Measurements from ENCODE around the gene POP7. TPM values are rescaled to one million over a fixed set of nuclear protein-coding genes. Genes with fewer than 3 reads are reported as not detected.

Gene POP7
- total and polyA plus RNA-seq, 2 donors (not counting 1 experiment from before 2014, with no cell fraction given), result 14.4 to 15.2 TPM

- peak within 1 kb of the TSS; percentile 92 for H3K27ac Mint-ChIP-seq
- Histone ChIP-seq H3K27me3 (replicated peaks in 1 of 4; ENCODE audit: control extremely low read depth in 1 of 4, control insufficient read depth in 3 of 4, insufficient read depth in 4 of 4, low read length in 3 of 4) (no peaks in the 10 kb centered on the region), H4K20me1 (ENCODE audit: control insufficient read depth, insufficient read depth, low read length, poor library complexity, severe bottlenecking) (peaks cover 43% of the 10 kb centered on the region), H3K27ac (ENCODE audit: low read length in 2 of 2) (peak within 1 kb of the TSS; percentile 25 to 66), H3K9me3 (ENCODE audit: control extremely low read depth in 1 of 3, control insufficient read depth in 2 of 3, insufficient read depth in 1 of 3, low read length in 2 of 3) (no peaks in the 10 kb centered on the region), H3K4me2 (replicated peaks; ENCODE audit: low read depth, low read length, poor library complexity, severe bottlenecking) (peak within 1 kb of the TSS; percentile 98), H3K4me1 (ENCODE audit: control insufficient read depth in 2 of 2, insufficient read depth in 2 of 2, low read length in 2 of 2) (peaks cover 50 to 55% of the 10 kb centered on the region in 2 donors), H3K4me3 (ENCODE audit: control extremely low read depth in 1 of 5, extremely low read depth in 1 of 5, insufficient read depth in 1 of 5, low read depth in 2 of 5, low read length in 4 of 5) (peak within 1 kb of the TSS; percentile 53 to 79 (median 68)), H3K9ac (ENCODE audit: low read length) (peak within 1 kb of the TSS; percentile 74), H3K79me2 (ENCODE audit: control insufficient read depth, insufficient read depth, low read length) (peaks cover 43% of the 10 kb centered on the region), H3K36me3 (replicated peaks in 1 of 2; ENCODE audit: control extremely low read depth in 1 of 2, control insufficient read depth in 1 of 2, extremely low read depth in 1 of 2, insufficient read depth in 2 of 2, low read length in 1 of 2) (peaks cover 0 to 11% of the 10 kb centered on the region in 2 experiments), H2AFZ (ENCODE audit: insufficient read depth, low read depth, low read length, poor library complexity, severe bottlenecking) (peak within 1 kb of the TSS; percentile 68)
- no peaks in the 10 kb centered on the region for H3K27me3 Mint-ChIP-seq
- DNase-seq, result peak; percentile 83
- TF ChIP-seq EZH2 (IDR thresholded peaks at IDR 0.05; ENCODE audit: borderline replicate concordance, insufficient read depth, low read depth, low read length, poor library complexity, severe bottlenecking) (no peak), CTCF (IDR thresholded peaks at IDR 0.05) (no peak)
- under 1% methylated on average over 68 of the region's 102 CpGs for WGBS (ENCODE audit: insufficient coverage)
- no peaks in the 10 kb centered on the region for H3K9me3 Mint-ChIP-seq (ENCODE audit: insufficient read depth)
- ChIA-PET POLR2A (interaction anchor here (0.6 to 4.8 kb wide), 7 partner anchors 11 to 266 kb away, joined by 3 to 29 read pairs (median 4); partner anchors contain the start of genes FBXO24, LRCH4, POP7 and ZCWPW1), CTCF (interaction anchor here (1.5 to 9.8 kb wide), 5 partner anchors 11 to 158 kb away, joined by 6 to 85 read pairs (median 49); partner anchors contain the start of genes MOSPD3, POP7 and SLC12A9)
- peak; percentile 65 for ATAC-seq (ENCODE audit: low read depth)
- intact Hi-C loops (cut with micrococcal nuclease), result loop anchor here (1.0 to 5.0 kb wide), 4 partner anchors 11 to 158 kb away; partner anchors contain the start of genes MOSPD3 and SLC12A9
- peak within 1 kb of the TSS; percentile 89 for H3K4me3 Mint-ChIP-seq
- peaks cover 45% of the 10 kb centered on the region for H3K4me1 Mint-ChIP-seq
Measured at GRCh38 chr7:100694098-100694745, 11.7 kb upstream of the POP7 start, which contains the start of gene GIGYF1. Gene GIGYF1 (minus strand): TSS chr7:100694250. CDS start chr7:100688238, 6,012 bp downstream.

- ChIA-PET CTCF (interaction anchor here (0.8 to 9.8 kb wide), 5 partner anchors 9 to 175 kb away, joined by 3 to 85 read pairs (median 3); partner anchors contain the start of gene POP7), POLR2A (interaction anchor here (4.8 kb wide), 1 partner anchor 10 kb away, joined by 29 read pairs; the partner anchor contains the start of gene POP7)
- Mint-ChIP-seq H3K9me3 (ENCODE audit: insufficient read depth) (no peaks in the 10 kb centered on the region), H3K4me3 (peak overlapping the region; percentile 83), H3K27me3 (peaks cover 4% of the 10 kb centered on the region), H3K4me1 (peaks cover 33% of the 10 kb centered on the region), H3K27ac (peak overlapping the region; percentile 57)
- no peak for DNase-seq
- TF ChIP-seq EZH2 (IDR thresholded peaks at IDR 0.05; ENCODE audit: borderline replicate concordance, insufficient read depth, low read depth, low read length, poor library complexity, severe bottlenecking) (no peak), CTCF (IDR thresholded peaks at IDR 0.05) (no peak)
- H3K4me3 ChIP-seq (ENCODE audit: control extremely low read depth in 1 of 5, extremely low read depth in 1 of 5, insufficient read depth in 1 of 5, low read depth in 2 of 5, low read length in 4 of 5), result no peak overlapping the region
- H4K20me1 ChIP-seq (ENCODE audit: control insufficient read depth, insufficient read depth, low read length, poor library complexity, severe bottlenecking), result peaks cover 24% of the 10 kb centered on the region
- peaks cover 0 to under 1% of the 10 kb centered on the region in 2 experiments for H3K36me3 ChIP-seq (replicated peaks in 1 of 2; ENCODE audit: control extremely low read depth in 1 of 2, control insufficient read depth in 1 of 2, extremely low read depth in 1 of 2, insufficient read depth in 2 of 2, low read length in 1 of 2)
- H3K27me3 ChIP-seq (replicated peaks in 1 of 4; ENCODE audit: control extremely low read depth in 1 of 4, control insufficient read depth in 3 of 4, insufficient read depth in 4 of 4, low read length in 3 of 4), result no peaks in the 10 kb centered on the region
- ATAC-seq (ENCODE audit: low read depth), result no peak
- H3K79me2 ChIP-seq (ENCODE audit: control insufficient read depth, insufficient read depth, low read length), result peaks cover 24% of the 10 kb centered on the region
- intact Hi-C loops (cut with micrococcal nuclease), result no loop called here
- peak overlapping the region in 1 of 2 donors; percentile 54 for H3K27ac ChIP-seq (ENCODE audit: low read length in 2 of 2)
- H3K9ac ChIP-seq (ENCODE audit: low read length), result no peak overlapping the region
- no peaks in the 10 kb centered on the region for H3K9me3 ChIP-seq (ENCODE audit: control extremely low read depth in 1 of 3, control insufficient read depth in 2 of 3, insufficient read depth in 1 of 3, low read length in 2 of 3)
- 93% methylated on average over 4 of the region's 6 CpGs for WGBS (ENCODE audit: insufficient coverage)
- H3K4me2 ChIP-seq (replicated peaks; ENCODE audit: low read depth, low read length, poor library complexity, severe bottlenecking), result peak overlapping the region; percentile 80
- H3K4me1 ChIP-seq (ENCODE audit: control insufficient read depth in 2 of 2, insufficient read depth in 2 of 2, low read length in 2 of 2), result peaks cover 36 to 42% of the 10 kb centered on the region in 2 donors
- H2AFZ ChIP-seq (ENCODE audit: insufficient read depth, low read depth, low read length, poor library complexity, severe bottlenecking), result peak overlapping the region; percentile 30
Measured at GRCh38 chr7:100696123-100696521, 9.8 kb upstream of the POP7 start.
